GM12874 (cell line): ENCODE results near the gene ANKRD60.
A peak's percentile ranks its signal among the peaks of the same experiment; 100 is the strongest.

Experiments used
- CTCF ChIP-seq: IDR thresholded peaks from 2 replicates; pipeline ENCODE4 v1.5.1; 2011; ENCODE audit warnings: low read depth, mild to moderate bottlenecking, control low read depth, low read length, moderate library complexity; ENCODE audit not compliant: insufficient read depth

Gene ANKRD60

DNA sequence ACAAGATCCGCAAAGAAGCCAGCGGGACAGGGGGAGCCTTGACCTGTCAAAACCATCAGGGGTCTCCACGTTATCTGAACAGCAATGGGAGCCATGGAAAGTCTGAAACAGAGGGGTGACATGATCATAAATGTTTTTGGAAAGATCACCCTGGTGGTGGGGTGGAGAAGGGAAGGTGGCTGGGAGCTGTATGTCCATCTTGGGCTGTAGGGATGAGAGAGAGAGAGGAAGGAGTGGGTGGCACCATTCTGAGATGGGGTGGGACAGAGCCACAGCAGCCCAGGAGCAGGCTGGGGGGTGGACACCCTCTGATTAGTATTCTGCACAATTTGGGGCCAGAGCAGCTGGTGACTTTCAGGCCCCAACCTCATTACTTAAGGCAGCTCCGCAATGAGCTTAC, 30.1 kb downstream of the ANKRD60 start:
- no peak for TF ChIP-seq CTCF

DNA sequence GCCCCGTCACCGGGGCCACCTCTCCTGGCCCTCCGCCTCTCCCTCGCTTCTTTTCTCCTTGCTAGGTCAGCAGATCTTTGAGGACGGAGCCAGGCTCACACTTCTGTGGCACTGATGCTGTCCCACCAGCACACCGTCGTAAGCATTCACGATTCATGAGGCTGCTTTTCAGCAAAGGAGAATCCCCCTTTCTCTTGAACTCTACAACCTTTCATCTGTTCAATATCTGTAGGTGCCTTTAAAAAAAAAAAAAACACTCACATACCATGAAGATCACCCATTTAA, 31.3 kb downstream of the ANKRD60 start:
- no peak for TF ChIP-seq CTCF

DNA sequence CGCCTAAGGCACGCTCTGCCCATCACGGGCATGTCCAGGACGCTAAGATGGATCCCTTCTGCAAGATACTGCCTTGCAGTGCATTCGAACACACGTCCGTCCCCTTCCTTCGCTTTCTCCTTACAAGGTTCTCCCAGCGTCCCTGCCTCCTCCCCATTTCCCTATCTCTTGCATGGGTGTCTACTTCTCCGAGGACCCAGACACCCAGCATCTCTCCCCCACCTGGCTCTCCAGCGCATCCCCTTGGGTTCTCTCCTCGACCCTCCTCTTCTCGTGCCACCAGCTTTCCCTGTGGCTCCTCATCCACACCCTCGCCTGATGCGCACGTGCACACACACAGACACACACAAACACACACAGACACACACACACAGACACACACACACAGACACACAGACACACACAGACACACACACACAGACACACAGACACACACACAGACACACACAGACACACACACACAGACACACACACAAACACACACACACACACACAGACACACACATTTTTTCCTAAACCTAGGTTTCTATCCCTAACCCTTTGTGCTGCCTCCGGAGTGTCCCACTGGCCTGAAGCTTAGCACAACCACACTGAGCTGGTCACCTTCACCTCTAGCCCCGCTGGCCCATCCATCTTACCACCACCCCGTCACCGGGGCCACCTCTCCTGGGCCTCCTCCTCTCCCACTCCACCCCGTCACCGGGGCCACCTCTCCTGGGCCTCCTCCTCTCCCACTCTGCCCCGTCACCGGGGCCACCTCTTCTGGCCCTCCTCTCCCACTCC, 31.9 kb downstream of the ANKRD60 start:
- TF ChIP-seq CTCF, result no peak

GRCh38 chr20:58195047-58195446, 33.4 kb downstream of the ANKRD60 start:
- TF ChIP-seq CTCF, result no peak

GRCh38 chr20:58194175-58194791, 34.2 kb downstream of the ANKRD60 start:
- no peak for TF ChIP-seq CTCF

DNA sequence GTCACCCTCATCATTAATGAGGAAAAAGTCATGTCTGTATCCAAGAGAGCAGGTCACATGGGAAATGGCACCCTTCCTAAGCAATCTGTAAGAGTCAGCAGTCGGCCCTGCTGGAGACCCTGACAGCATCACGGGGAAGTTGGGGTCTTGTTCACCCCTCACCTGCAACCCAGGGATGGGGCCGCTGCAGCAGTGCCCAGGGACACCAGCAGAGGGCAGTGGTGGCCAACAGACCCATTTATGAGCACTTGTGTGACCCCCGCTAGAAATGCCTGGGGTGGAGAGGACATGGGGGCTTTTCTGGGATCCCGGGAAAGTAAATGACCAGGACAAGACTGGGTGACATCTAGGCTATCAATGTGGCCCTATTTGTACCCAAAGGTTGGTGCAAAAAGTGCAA, 35.9 kb downstream of the ANKRD60 start:
- peak; percentile 88 for TF ChIP-seq CTCF

GRCh38 chr20:58192065-58192464, 36.4 kb downstream of the ANKRD60 start:
- no peak for TF ChIP-seq CTCF
